H7 (cell line): ENCODE data around the gene ZMYM2. TPM values are rescaled to one million over a fixed set of nuclear protein-coding genes. Genes with fewer than 3 reads are reported as not detected.
"Not testable (repeated sequence)": the region's sequence is repeated elsewhere in the genome, so short reads cannot be mapped to it uniquely, and the experiment has no call there.

Source experiments
- DNase-seq: peaks from one replicate; pipeline ENCODE4 v3.0.0; 2012
- H3K27me3 ChIP-seq: 2 replicates; pipeline ENCODE4 v1.6.0; 2011; ENCODE audit warnings: mild to moderate bottlenecking, low read length; ENCODE audit not compliant: control insufficient read depth, insufficient read depth
- H3K36me3 ChIP-seq: replicated peaks from 2 replicates; pipeline ENCODE4 v1.5.1; 2011; ENCODE audit warnings: low read length; ENCODE audit not compliant: control insufficient read depth, insufficient read depth
- H3K4me3 ChIP-seq: 2 replicates; pipeline ENCODE4 v1.5.1; 2011; ENCODE audit warnings: low read depth, mild to moderate bottlenecking, control low read depth, low read length, moderate library complexity; ENCODE audit not compliant: insufficient read depth
- total RNA-seq: library from RNA; depleted of rRNA; stranded (reverse); fragments of >200 nt; shearing (Covaris generic); gene quantifications from 2 replicates; pipeline ENCODE4 v1.2.3, GENCODE V29; 2014

The ZMYM2 gene
- total RNA-seq, 1 experiment from 2014 or later: 91.9 TPM

DNA sequence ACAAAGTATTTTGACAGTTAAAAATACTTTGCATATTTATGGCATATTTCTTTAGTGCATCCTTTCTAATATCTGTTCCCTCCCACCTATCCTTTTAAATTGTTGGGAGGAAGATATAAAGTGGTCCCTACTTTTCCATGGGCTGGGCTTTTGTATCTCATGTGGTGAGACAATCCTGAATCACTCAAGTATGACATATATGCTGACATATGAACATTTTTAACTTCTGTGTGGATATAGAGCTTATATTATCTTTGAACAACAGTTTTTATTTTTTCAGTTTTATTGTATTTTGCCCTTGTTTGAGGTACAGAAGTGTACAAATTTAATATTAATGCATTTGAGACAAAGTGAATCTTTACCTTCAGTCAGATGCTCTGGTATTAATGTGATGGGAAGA is 3.4 kb downstream of the ZMYM2 start:
- DNase-seq: no peak
- Histone ChIP-seq H3K27me3 (no peaks in the 10 kb centered on the region), H3K4me3 (no peak overlapping the region), H3K36me3 (peaks cover 7% of the 10 kb centered on the region)

GRCh38 chr13:19962894-19963293 is 4.4 kb downstream of the ZMYM2 start:
- DNase-seq: no peak
- Histone ChIP-seq H3K27me3 (no peaks in the 10 kb centered on the region), H3K4me3 (no peak overlapping the region), H3K36me3 (peaks cover 7% of the 10 kb centered on the region)

GRCh38 chr13:19967621-19968020 is 9.1 kb downstream of the ZMYM2 start:
- Histone ChIP-seq H3K4me3 (no peak overlapping the region), H3K36me3 (peaks cover 2% of the 10 kb centered on the region; the same call in 1 of the 2 replicates), H3K27me3 (no peaks in the 10 kb centered on the region)
- no peak for DNase-seq

DNA sequence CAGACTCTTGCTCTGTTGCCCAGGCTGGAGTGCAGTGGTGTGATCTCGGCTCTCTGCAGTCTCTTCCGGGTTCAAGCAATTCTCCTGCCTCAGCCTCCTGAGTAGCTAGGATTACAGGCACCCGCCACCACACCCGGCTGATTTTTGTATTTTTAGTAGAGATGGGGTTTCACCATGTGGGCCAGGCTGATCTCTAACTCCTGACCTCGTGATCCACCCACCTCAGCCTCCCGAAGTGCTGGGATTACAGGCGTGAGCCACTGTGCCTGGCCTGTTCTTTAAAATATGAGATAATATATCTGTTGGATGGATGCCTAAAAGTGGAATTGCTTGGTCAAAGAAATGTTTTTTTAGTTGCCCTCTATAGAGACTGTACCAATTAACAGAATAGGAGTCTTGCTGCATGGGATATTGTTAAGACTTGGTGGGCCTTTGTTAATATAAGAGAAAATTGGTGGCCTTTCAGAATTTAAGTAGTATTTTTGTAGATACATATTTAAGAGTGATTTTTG is 16.0 kb downstream of the ZMYM2 start:
- not testable (repeated sequence) for H3K4me3 ChIP-seq, DNase-seq, H3K27me3 ChIP-seq, H3K36me3 ChIP-seq

- no peaks in the 10 kb centered on the region for H3K36me3 ChIP-seq
- H3K4me3 ChIP-seq: no peak overlapping the region
- no peaks in the 10 kb centered on the region for H3K27me3 ChIP-seq
- DNase-seq: no peak
These were observed 20.4 kb downstream of the ZMYM2 start for GRCh38 chr13:19978831-19979437.

DNA sequence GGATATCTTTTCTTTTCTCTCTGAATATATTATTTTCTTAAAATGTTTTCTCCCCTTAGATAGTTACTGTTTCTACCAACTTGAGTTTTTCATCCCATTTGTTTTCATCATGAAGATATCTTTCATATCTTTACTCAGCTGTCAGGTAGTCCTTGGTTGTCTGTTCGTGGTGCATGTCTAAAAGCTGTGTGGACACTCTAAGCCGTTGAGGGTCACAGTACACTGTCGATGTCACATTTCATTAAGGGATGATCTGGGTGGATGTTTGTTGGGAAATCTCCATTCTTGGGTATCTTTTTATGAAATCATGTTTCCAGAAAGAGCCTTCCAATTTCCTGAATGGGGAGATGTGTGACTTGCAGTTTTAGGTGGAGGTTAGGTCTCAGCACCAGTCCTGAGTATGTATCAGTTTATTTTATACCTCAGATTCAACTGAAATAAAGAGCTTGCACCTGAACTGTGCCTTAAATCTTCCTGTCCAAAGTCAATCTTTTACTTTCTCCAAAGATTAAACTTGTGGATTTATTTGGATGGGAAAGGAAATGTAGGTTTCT is 23.2 kb downstream of the ZMYM2 start:
- H3K36me3 ChIP-seq: no peaks in the 10 kb centered on the region
- no peak overlapping the region for H3K4me3 ChIP-seq

GRCh38 chr13:19982447-19983043 is 24.0 kb downstream of the ZMYM2 start:
- Histone ChIP-seq H3K27me3 (no peaks in the 10 kb centered on the region), H3K36me3 (no peaks in the 10 kb centered on the region), H3K4me3 (no peak overlapping the region)
- DNase-seq: no peak

More for the DNA sequence above, 23.2 kb downstream of the ZMYM2 start:
- no peak for DNase-seq
- no peaks in the 10 kb centered on the region for H3K27me3 ChIP-seq

DNA sequence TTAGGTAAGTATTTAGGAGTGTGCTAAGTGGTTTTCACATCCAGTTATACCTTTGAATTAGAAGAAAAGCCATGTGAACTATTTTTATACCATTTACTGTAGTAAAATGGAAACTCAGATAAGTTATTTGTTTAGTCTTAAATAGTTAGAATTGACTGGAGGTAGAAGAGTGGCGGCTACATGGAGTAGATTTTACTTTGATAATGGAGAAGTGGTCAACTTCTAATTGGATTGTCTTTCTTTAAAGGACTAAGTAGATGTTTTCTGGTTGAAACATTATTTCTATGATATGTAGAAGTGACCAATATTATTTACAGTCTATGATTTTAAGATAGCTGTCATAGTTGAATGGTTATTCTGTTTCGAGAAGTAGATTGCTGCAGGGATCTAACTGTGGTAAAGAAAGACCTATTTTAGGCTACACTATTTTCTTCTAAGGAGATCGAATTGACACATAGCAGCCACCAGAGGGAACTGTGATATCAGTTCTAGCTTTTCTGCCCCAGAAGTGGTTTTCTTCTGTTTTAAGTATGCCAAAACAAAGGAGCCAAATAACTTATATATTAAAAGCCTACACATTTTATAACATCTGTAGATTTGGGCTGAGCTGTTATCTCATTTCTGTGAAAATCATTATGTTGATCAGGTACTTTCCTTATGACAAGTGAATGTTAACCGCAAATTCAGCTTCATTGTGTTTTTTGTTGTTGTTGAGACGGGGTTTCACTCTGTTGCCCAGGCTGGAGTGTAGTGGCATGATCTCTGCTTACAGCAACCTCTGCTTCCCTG is 26.1 kb downstream of the ZMYM2 start:
- Histone ChIP-seq H3K36me3 (no peaks in the 10 kb centered on the region), H3K27me3 (no peaks in the 10 kb centered on the region), H3K4me3 (no peak overlapping the region)
- DNase-seq: peak; percentile 44

GRCh38 chr13:19985219-19985556 is 26.7 kb downstream of the ZMYM2 start:
- Histone ChIP-seq H3K36me3 (no peaks in the 10 kb centered on the region), H3K27me3 (no peaks in the 10 kb centered on the region), H3K4me3 (no peak overlapping the region)
- DNase-seq: no peak

GRCh38 chr13:19991531-19991930 is 33.0 kb downstream of the ZMYM2 start:
- Histone ChIP-seq H3K27me3 (no peaks in the 10 kb centered on the region), H3K4me3 (no peak overlapping the region), H3K36me3 (peaks cover 11% of the 10 kb centered on the region)
- no peak for DNase-seq

- Histone ChIP-seq H3K4me3 (no peak overlapping the region), H3K36me3 (peaks cover 11% of the 10 kb centered on the region), H3K27me3 (no peaks in the 10 kb centered on the region)
- DNase-seq: no peak
These were observed 34.5 kb downstream of the ZMYM2 start for GRCh38 chr13:19993024-19993423.

DNA sequence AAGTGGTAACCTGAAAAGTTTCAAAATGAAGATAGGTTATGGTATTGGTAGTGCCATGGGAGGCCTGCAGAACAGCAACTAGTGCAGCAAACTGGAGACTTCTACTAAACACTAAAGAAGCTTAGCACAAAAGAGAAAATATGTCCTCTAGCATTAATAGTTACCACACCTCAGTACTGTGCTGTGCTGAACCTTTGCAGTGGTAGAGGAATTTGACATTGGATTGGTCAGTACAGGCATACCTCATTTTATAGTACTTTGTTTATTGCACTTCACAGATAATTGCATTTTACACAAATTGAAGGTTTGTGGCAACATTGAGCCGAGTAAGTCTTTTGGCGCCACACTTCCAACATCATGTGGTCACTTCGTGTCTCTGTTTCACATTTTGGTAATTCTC is 40.4 kb downstream of the ZMYM2 start:
- DNase-seq: no peak
- no peaks in the 10 kb centered on the region for H3K27me3 ChIP-seq
- H3K4me3 ChIP-seq: no peak overlapping the region
- peaks cover 14% of the 10 kb centered on the region for H3K36me3 ChIP-seq

DNA sequence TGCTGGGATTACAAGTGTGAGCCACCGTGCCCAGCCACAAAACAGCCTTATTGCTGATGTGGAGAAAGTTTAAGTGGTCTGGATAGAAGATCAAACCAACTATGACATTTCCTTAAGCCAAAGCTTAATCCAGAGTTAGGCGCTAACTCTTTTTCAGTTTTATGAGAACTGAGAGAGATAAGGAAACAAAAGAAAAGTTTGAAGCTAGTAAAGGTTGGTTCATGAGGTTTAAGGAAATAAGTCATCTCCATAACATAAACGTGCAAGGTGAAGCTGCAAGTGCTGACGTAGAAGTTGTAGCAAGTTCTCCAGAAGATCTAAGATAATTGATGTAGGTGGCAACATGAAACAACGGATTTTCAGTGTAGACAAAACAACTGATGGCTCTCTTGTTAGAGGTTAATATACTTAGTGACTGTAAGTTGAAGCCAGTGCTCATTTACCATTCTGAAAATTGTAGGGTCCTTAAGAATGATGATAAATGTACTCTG is 41.6 kb downstream of the ZMYM2 start:
- no peak for DNase-seq
- Histone ChIP-seq H3K36me3 (peaks cover 15% of the 10 kb centered on the region), H3K4me3 (no peak overlapping the region), H3K27me3 (no peaks in the 10 kb centered on the region)

GRCh38 chr13:20001366-20002190 is 43.1 kb downstream of the ZMYM2 start:
- Histone ChIP-seq H3K27me3 (no peaks in the 10 kb centered on the region), H3K4me3 (no peak overlapping the region), H3K36me3 (peaks cover 21% of the 10 kb centered on the region)
- DNase-seq: no peak
